Ectodermal cell (in vitro differentiated cells): ENCODE data around the gene SHLD1.

ENCODE experiments used
- H3K27ac ChIP-seq: 2 replicates; pipeline ENCODE4 v1.7.0; 2013; ENCODE audit warnings: mild to moderate bottlenecking, low read depth, low read length; ENCODE audit not compliant: insufficient read depth, poor library complexity, severe bottlenecking
- H3K27me3 ChIP-seq: 2 replicates; pipeline ENCODE4 v1.7.0; 2013; ENCODE audit warnings: mild to moderate bottlenecking, low read length; ENCODE audit not compliant: insufficient read depth, control insufficient read depth, poor library complexity, severe bottlenecking
- H3K36me3 ChIP-seq: one replicate; pipeline ENCODE4 v1.7.0; 2013; ENCODE audit warnings: low read length; ENCODE audit not compliant: control insufficient read depth, insufficient read depth
- H3K4me1 ChIP-seq: one replicate; pipeline ENCODE4 v1.7.0; 2013; ENCODE audit warnings: low read length; ENCODE audit not compliant: control insufficient read depth, insufficient read depth
- H3K4me3 ChIP-seq: 2 replicates; pipeline ENCODE4 v1.7.0; 2013; ENCODE audit warnings: low read depth, low read length, control low read depth; ENCODE audit not compliant: insufficient read depth
- H3K9me3 ChIP-seq: 2 replicates; pipeline ENCODE4 v1.7.0; 2013; ENCODE audit warnings: mild to moderate bottlenecking, low read length, moderate library complexity; ENCODE audit not compliant: control insufficient read depth
- WGBS, 2 experiments: methylation state at CpG; one replicate each; pipeline ENCODE4 v1.1.7; 2013; ENCODE audit warnings: missing lambda C conversion rate in 2 of 2; 5-methylcytosine and 5-hydroxymethylcytosine counted together

Gene SHLD1

GRCh38 chr20:5809495-5809894, 59.3 kb downstream of the SHLD1 start:
- H3K27me3 ChIP-seq, result no peaks in the 10 kb centered on the region
- no peaks in the 10 kb centered on the region for H3K36me3 ChIP-seq
- H3K27ac ChIP-seq, result no peak overlapping the region
- WGBS, 2 experiments, result 89 to 92% methylated on average over 5 of the region's 5 CpGs
- H3K9me3 ChIP-seq, result no peaks in the 10 kb centered on the region
- H3K4me3 ChIP-seq, result no peak overlapping the region
- no peaks in the 10 kb centered on the region for H3K4me1 ChIP-seq

DNA sequence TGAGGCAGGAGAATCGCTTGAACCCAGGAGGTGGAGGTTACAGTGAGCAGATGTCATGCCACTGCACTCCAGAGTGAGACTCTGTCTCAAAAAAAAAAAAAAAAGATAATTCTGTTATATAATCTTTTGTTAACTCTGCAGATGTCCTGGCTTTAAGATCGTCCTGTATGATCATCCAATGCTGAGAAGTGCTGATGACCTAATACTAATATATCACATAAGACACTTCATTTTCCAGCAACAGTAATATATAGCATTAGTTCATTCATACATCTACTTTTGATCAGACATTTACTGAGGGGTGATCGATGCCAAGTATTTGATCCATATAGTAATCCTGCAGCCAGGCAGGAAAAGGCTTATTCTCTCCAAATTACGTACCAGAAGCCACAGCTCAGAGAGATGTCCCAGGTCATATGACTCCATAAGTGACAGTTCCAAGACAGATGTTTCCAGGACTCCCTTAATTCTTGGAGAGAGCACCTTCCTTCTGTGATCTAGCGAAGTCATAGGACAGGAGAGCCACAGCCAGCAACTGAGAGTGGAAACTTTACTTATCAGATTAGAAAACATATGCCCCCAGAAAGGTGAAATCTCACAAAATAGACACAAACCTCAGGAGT, 60.7 kb downstream of the SHLD1 start:
- WGBS, 2 experiments, result 93 to 96% methylated on average over 4 to 5 of the region's 5 CpGs
- H3K27ac ChIP-seq, result no peak overlapping the region
- no peaks in the 10 kb centered on the region for H3K27me3 ChIP-seq
- no peaks in the 10 kb centered on the region for H3K36me3 ChIP-seq
- no peaks in the 10 kb centered on the region for H3K4me1 ChIP-seq
- no peak overlapping the region for H3K4me3 ChIP-seq
- no peaks in the 10 kb centered on the region for H3K9me3 ChIP-seq

GRCh38 chr20:5811746-5812145, 61.5 kb downstream of the SHLD1 start:
- H3K9me3 ChIP-seq, result no peaks in the 10 kb centered on the region
- H3K27me3 ChIP-seq, result no peaks in the 10 kb centered on the region
- H3K4me3 ChIP-seq, result no peak overlapping the region
- WGBS, 2 experiments, result 89 to 92% methylated on average over 1 to 4 of the region's 4 CpGs
- no peaks in the 10 kb centered on the region for H3K4me1 ChIP-seq
- H3K36me3 ChIP-seq, result no peaks in the 10 kb centered on the region
- H3K27ac ChIP-seq, result no peak overlapping the region

DNA sequence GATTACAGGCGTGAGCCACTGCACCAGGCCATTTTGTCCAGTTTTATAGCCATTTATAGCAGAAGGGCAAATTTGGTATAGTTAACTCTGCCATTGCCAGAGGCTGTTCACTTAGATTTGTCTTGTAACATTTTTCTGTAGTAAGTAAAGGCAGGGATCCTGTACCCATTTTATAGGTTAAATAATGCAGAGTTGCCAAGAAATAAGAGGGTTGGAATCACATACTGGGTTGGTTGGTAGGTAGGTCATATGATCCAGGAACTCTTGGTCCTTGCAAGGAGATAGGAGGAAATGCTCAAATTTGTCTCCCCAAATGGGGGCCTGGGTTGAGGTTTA, 68.1 kb downstream of the SHLD1 start:
- no peak overlapping the region for H3K27ac ChIP-seq
- H3K27me3 ChIP-seq, result no peaks in the 10 kb centered on the region
- H3K4me3 ChIP-seq, result no peak overlapping the region
- WGBS, 2 experiments, result 94 to 96% methylated on average over 1 of the region's 1 CpG
- no peaks in the 10 kb centered on the region for H3K4me1 ChIP-seq
- no peaks in the 10 kb centered on the region for H3K9me3 ChIP-seq
- no peaks in the 10 kb centered on the region for H3K36me3 ChIP-seq

GRCh38 chr20:5820738-5821137, 70.5 kb downstream of the SHLD1 start:
- Histone ChIP-seq H3K9me3 (no peaks in the 10 kb centered on the region), H3K27ac (no peak overlapping the region), H3K4me3 (no peak overlapping the region), H3K27me3 (no peaks in the 10 kb centered on the region), H3K4me1 (peaks cover 6% of the 10 kb centered on the region), H3K36me3 (no peaks in the 10 kb centered on the region)
- WGBS, 2 experiments, result 40% methylated on average over 1 of the region's 1 CpG; no CpG with 5 or more reads in 1 of the 2 experiments

DNA sequence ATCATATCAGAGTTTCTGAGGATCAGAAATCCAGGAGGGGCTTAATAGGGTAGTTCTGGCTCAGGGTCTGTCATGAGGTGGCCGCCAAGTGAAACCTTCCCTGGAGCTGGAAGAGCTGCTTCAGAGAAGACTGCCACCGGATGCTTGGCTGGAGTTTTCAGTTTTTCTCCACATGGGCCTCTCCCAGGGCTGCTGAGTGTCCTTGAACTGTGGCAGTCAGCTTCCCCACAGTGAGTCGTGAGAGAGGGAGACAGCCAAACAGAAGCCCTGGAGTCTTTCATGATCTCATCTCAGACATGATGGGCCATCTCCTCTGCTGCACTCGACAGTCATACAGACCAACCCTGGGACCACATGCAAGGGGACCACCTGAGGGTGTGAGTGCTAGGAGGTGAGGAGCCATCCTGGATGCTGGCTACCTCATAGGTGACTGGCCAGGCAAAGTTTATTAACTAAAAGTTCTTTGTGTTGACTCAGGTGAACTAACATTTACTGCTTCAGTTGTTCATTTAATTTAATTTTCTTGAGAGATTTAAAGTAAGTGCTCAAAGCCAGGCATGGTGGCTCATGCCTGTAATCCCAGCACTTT, 71.5 kb downstream of the SHLD1 start:
- 89 to 90% methylated on average over 4 of the region's 4 CpGs for WGBS, 2 experiments

GRCh38 chr20:5822569-5822968, 72.4 kb downstream of the SHLD1 start:
- H3K4me3 ChIP-seq, result no peak overlapping the region
- no peaks in the 10 kb centered on the region for H3K9me3 ChIP-seq
- no peak overlapping the region for H3K27ac ChIP-seq
- WGBS, 2 experiments, result 73% methylated on average over 3 of the region's 3 CpGs
- H3K36me3 ChIP-seq, result no peaks in the 10 kb centered on the region
- peaks cover 6% of the 10 kb centered on the region for H3K4me1 ChIP-seq
- H3K27me3 ChIP-seq, result no peaks in the 10 kb centered on the region

More for the DNA sequence above, 71.5 kb downstream of the SHLD1 start:
- H3K4me1 ChIP-seq, result peaks cover 6% of the 10 kb centered on the region
- no peak overlapping the region for H3K27ac ChIP-seq
- no peaks in the 10 kb centered on the region for H3K27me3 ChIP-seq
- no peak overlapping the region for H3K4me3 ChIP-seq
- H3K36me3 ChIP-seq, result no peaks in the 10 kb centered on the region
- no peaks in the 10 kb centered on the region for H3K9me3 ChIP-seq

DNA sequence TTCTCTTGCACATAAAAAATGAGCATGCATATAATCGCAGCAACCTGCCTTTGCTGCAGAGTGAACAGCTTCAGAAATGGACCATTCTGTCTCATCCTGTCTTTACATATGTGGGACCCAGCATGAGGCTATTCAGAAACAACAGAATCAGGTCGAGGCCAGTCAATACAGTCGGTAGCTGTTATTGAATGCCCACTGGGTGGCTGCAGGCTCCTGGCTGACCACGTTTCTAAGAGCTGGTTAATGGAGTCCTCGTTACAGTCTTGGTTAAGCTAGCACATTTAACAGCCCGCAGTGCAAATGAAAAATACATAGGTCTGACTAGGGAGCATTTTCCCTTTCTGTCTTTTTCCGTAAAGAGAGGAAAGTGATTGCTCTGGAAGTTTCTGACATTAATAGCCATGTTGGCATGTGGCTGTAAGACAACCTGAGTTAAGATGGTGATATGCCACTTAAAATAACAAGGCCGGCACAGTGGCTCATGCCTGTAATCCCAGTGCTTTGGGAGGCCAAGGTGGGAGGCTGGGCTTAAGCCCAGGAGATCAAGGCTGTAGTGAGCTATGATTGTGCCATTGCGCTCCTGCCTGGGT, 75.0 kb downstream of the SHLD1 start:
- H3K36me3 ChIP-seq, result no peaks in the 10 kb centered on the region
- no peak overlapping the region for H3K27ac ChIP-seq
- no peaks in the 10 kb centered on the region for H3K27me3 ChIP-seq
- WGBS, 2 experiments, result 27 to 35% methylated on average over 9 of the region's 9 CpGs
- no peak overlapping the region for H3K4me3 ChIP-seq
- no peaks in the 10 kb centered on the region for H3K9me3 ChIP-seq
- peaks cover 6% of the 10 kb centered on the region for H3K4me1 ChIP-seq

DNA sequence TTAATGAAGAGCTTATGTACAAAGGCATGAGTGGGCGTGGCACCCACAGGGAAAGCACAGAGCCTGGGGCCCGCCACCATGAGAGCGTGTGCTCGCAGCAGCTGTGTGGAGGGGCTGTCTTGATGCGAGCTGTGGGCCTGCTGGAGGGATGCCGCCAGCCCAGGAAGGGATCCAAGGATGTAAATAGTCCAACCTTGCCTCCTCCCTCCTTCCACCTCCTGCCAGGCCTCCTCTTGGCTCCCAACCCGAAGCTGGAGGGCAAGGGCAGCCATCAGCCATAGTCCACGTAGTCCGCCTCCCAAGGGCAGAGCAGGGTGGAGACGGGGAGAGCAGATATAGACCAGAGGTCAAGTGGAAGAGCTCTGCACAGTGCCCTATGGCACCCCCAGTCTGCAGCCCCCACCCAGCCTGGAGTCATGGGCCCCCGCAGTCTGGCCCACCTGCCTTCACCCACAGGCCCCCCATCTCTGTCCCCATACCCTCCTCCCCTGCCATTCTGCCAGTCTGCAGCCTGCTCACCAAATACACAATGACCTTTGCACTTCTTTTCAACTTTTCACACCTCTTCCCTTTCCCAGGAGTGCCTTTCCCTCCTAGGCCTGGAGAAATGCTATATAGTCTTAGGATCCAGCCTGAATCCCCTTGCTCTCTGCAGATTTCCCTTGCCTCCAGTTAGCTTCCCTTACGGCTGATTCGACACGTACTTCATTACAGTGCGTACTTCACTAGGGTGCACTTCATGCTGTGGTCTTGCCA, 77.1 kb downstream of the SHLD1 start:
- Histone ChIP-seq H3K4me1 (peaks cover 6% of the 10 kb centered on the region), H3K36me3 (no peaks in the 10 kb centered on the region), H3K27me3 (no peaks in the 10 kb centered on the region), H3K4me3 (no peak overlapping the region), H3K9me3 (no peaks in the 10 kb centered on the region), H3K27ac (no peak overlapping the region)
- 91 to 95% methylated on average over 15 of the region's 15 CpGs for WGBS, 2 experiments

DNA sequence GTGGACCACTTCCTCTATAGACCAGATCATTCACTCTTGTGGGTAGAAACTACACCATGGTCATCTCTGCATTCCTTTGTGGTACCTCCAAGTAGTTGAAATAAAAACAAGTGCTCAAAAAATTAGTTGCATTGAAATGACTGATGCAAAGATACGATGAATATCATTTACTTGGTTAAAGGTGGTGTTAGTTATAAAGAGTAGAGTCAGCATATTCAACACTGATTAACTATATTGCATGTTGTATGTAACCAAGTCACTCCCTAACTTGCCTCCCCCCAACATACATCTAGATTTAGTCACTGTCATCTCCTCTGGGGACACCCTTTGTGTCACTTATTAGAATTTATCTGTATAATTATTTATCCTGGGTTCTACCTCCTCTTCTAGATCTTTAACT, 77.7 kb downstream of the SHLD1 start:
- H3K4me3 ChIP-seq, result no peak overlapping the region
- H3K27ac ChIP-seq, result no peak overlapping the region
- peaks cover 6% of the 10 kb centered on the region for H3K4me1 ChIP-seq
- H3K27me3 ChIP-seq, result no peaks in the 10 kb centered on the region
- WGBS, 2 experiments, result 100% methylated on average over 1 of the region's 1 CpG
- H3K9me3 ChIP-seq, result no peaks in the 10 kb centered on the region
- no peaks in the 10 kb centered on the region for H3K36me3 ChIP-seq
